HepG2 (cell line): Measurements from ENCODE around the gene ANG. TPM values are rescaled to one million over a fixed set of nuclear protein-coding genes. Genes with fewer than 3 reads are reported as not detected.

ENCODE experiments used
- LCORL ChIP-seq, 2 experiments: fragments of 450-650 bp in 1 of 2; sonication (generic) in 1 of 2; formaldehyde crosslinking in 1 of 2; IDR thresholded peaks; 2 replicates each; pipeline versions ENCODE4 v1.5.0 to v1.6.1; 2017 to 2020; ENCODE audit warnings: antibody characterized with exemption in 1 of 2, missing genetic modification reagents in 1 of 2
- NR2F2 ChIP-seq: IDR thresholded peaks from 2 replicates; pipeline ENCODE4 v1.6.1; 2012; ENCODE audit warnings: low read depth, inconsistent platforms, borderline replicate concordance
- RARA ChIP-seq: IDR thresholded peaks from 2 replicates; pipeline ENCODE4 v1.6.1; 2016; ENCODE audit warnings: missing genetic modification reagents, missing compliant biosample characterization
- RORA ChIP-seq: sonication (generic); formaldehyde crosslinking; IDR thresholded peaks from 2 replicates; pipeline ENCODE4 v1.5.0; 2020; ENCODE audit warnings: mild to moderate bottlenecking, missing genetic modification reagents, moderate library complexity
- SALL2 ChIP-seq: sonication (generic); formaldehyde crosslinking; IDR thresholded peaks from 2 replicates; pipeline ENCODE4 v1.8.1; 2023; ENCODE audit warnings: mild to moderate bottlenecking, missing genetic modification reagents, inconsistent platforms
- SKI ChIP-seq: fragments of 450-650 bp; IDR thresholded peaks from one replicate; pipeline ENCODE4 v1.6.1; 2018; ENCODE audit warnings: mild to moderate bottlenecking; ENCODE audit not compliant: partially characterized antibody
- SMAD9 ChIP-seq: sonication (generic); formaldehyde crosslinking; IDR thresholded peaks from 2 replicates; pipeline ENCODE4 v1.5.1; 2020; ENCODE audit warnings: mild to moderate bottlenecking, missing genetic modification reagents
- SRY ChIP-seq: sonication (generic); formaldehyde crosslinking; IDR thresholded peaks from 2 replicates; pipeline ENCODE4 v1.8.0; 2022; ENCODE audit warnings: mild to moderate bottlenecking, missing genetic modification reagents
- TGIF2 ChIP-seq: IDR thresholded peaks from 2 replicates; pipeline ENCODE4 v1.6.1; 2016; ENCODE audit warnings: control low read depth, missing compliant biosample characterization
- ZMYM3 ChIP-seq: sonication (generic); formaldehyde crosslinking; IDR thresholded peaks from 2 replicates; pipeline ENCODE4 v1.5.1; 2020; ENCODE audit warnings: mild to moderate bottlenecking, missing genetic modification reagents
- ZNF136 ChIP-seq: sonication (generic); formaldehyde crosslinking; IDR thresholded peaks from 2 replicates; pipeline ENCODE4 v1.8.1; 2022; ENCODE audit warnings: low read depth, mild to moderate bottlenecking, moderate library complexity, missing genetic modification reagents
- ZNF180 ChIP-seq: sonication (generic); formaldehyde crosslinking; IDR thresholded peaks from 2 replicates; pipeline ENCODE4 v1.4.0; 2020; ENCODE audit warnings: low read depth, missing genetic modification reagents, borderline replicate concordance
- ZNF205 ChIP-seq: IDR thresholded peaks from 2 replicates; pipeline ENCODE4 v1.6.1; 2018; ENCODE audit warnings: missing biosample characterization, missing genetic modification reagents
- ZSCAN20 ChIP-seq: sonication (generic); formaldehyde crosslinking; IDR thresholded peaks from 2 replicates; pipeline ENCODE4 v1.4.0; 2020; ENCODE audit warnings: missing genetic modification reagents, mild to moderate bottlenecking, borderline replicate concordance
- polyA plus RNA-seq, 8 experiments: library from polyadenylated mRNA; depleted of rRNA in 3 of 8; stranded (reverse) in 7 of 8; unstranded in 1 of 8; fragments of >200 nt; fragmentation: Illumina TruSeq in 4 of 8; extraction: Trizol in 4 of 8; gene quantifications; 2 replicates each; pipeline versions ENCODE4 v1.2.1 to v1.2.3, GENCODE V29; 2011 to 2016; ENCODE audit warnings: low read depth in 4 of 8, missing spikeins in 1 of 8, mixed read lengths in 1 of 8; ENCODE audit not compliant: insufficient read depth in 1 of 8
- total RNA-seq, 5 experiments: library from RNA; depleted of rRNA; stranded (reverse); fragments of >200 nt; fragmentation: Illumina TruSeq; extraction: Trizol; gene quantifications; 2 replicates each; pipeline ENCODE4 v1.2.3, GENCODE V29; 2016; ENCODE audit warnings: low read depth in 1 of 5
- TF ChIP-seq, protein P1 (sequence below): sonication (generic); formaldehyde crosslinking; IDR thresholded peaks from 2 replicates; pipeline ENCODE4 v1.4.0; 2020; ENCODE audit warnings: mild to moderate bottlenecking, missing genetic modification reagents, borderline replicate concordance
- TF ChIP-seq, protein P2 (sequence below): sonication (generic); formaldehyde crosslinking; IDR thresholded peaks from 2 replicates; pipeline ENCODE4 v1.5.0; 2020; ENCODE audit warnings: mild to moderate bottlenecking, missing genetic modification reagents, moderate library complexity
- TF ChIP-seq, protein P3 (sequence below): sonication (generic); formaldehyde crosslinking; IDR thresholded peaks from 2 replicates; pipeline ENCODE4 v1.5.0; 2020; ENCODE audit warnings: missing genetic modification reagents
- TF ChIP-seq, protein P4 (sequence below): sonication (generic); formaldehyde crosslinking; IDR thresholded peaks from 2 replicates; pipeline ENCODE4 v1.4.0; 2020; ENCODE audit warnings: low read depth, mild to moderate bottlenecking, missing genetic modification reagents
- TF ChIP-seq, protein P5 (sequence below): sonication (generic); formaldehyde crosslinking; IDR thresholded peaks from 2 replicates; pipeline ENCODE4 v1.5.0; 2020; ENCODE audit warnings: mild to moderate bottlenecking, missing genetic modification reagents
- TF ChIP-seq, protein P6 (sequence below): sonication (generic); IDR thresholded peaks from 2 replicates; pipeline ENCODE4 v1.6.1; 2016; ENCODE audit warnings: low read depth, borderline replicate concordance

Gene ANG
- total and polyA plus RNA-seq, 2 of the 13 experiments (the other 11 are each of a cell fraction or from before 2014, with no cell fraction given): 83.6 to 401 TPM

DNA sequence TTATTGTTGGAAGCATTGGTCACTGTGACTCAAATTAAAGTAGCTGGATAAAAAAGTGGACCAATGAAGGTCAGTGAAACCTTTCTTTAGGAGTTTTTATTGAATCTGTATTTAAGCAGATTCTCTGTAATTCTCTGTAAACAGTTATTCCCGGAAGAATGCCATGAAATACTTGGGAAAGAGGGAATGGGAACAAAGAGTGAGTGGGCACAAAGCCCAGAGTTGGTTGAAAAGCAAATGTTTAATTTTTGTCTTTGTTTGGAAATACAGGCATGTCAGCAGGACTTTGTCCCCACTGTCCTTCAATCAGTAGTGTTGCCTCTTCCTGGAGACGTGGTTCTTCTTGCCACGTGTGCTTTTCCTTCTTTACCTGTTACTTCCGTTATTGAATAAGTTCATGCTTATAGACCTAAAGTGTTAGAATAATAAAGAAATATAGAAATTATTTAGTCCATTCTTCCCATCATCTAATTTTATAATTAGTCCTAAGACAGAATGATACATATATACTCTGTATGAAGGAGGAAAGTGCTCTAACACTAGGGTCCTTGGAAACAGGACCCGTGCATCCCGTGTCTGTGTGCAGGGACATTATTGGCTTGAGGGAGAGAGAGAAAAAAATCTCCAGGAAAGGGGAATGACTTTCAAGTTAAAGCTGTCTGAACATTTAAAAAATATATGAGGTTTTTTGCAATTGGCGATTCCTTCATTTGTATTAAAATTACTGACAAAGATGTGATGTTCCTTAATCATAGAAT, 2.0 kb upstream of the ANG start (continued):
- peak; percentile 85 for TF ChIP-seq RARA (CRISPR knock-in tag)
- TF ChIP-seq, protein P1, sequence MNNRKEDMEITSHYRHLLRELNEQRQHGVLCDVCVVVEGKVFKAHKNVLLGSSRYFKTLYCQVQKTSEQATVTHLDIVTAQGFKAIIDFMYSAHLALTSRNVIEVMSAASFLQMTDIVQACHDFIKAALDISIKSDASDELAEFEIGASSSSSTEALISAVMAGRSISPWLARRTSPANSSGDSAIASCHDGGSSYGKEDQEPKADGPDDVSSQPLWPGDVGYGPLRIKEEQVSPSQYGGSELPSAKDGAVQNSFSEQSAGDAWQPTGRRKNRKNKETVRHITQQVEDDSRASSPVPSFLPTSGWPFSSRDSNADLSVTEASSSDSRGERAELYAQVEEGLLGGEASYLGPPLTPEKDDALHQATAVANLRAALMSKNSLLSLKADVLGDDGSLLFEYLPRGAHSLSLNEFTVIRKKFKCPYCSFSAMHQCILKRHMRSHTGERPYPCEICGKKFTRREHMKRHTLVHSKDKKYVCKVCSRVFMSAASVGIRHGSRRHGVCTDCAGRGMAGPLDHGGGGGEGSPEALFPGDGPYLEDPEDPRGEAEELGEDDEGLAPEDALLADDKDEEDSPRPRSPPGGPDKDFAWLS (CRISPR knock-in tag): no peak
- peak; percentile 69 for TF ChIP-seq SKI
- TF ChIP-seq ZSCAN20 (CRISPR knock-in tag): no peak
- no peak for TF ChIP-seq NR2F2
- TF ChIP-seq LCORL (IDR thresholded peaks at IDR 0.05): 0 out of 2 replicates have a peak, but pooled peaks have one; percentile 29
- TF ChIP-seq LCORL (CRISPR knock-in tag; IDR thresholded peaks at IDR 0.05): peak; percentile 73; the same call in 1 of the 2 replicates
- no peak for TF ChIP-seq ZNF180 (CRISPR knock-in tag)
- TF ChIP-seq ZNF205 (CRISPR knock-in tag): peak; percentile 62; the same call in 1 of the 2 replicates
- TF ChIP-seq, protein P2, sequence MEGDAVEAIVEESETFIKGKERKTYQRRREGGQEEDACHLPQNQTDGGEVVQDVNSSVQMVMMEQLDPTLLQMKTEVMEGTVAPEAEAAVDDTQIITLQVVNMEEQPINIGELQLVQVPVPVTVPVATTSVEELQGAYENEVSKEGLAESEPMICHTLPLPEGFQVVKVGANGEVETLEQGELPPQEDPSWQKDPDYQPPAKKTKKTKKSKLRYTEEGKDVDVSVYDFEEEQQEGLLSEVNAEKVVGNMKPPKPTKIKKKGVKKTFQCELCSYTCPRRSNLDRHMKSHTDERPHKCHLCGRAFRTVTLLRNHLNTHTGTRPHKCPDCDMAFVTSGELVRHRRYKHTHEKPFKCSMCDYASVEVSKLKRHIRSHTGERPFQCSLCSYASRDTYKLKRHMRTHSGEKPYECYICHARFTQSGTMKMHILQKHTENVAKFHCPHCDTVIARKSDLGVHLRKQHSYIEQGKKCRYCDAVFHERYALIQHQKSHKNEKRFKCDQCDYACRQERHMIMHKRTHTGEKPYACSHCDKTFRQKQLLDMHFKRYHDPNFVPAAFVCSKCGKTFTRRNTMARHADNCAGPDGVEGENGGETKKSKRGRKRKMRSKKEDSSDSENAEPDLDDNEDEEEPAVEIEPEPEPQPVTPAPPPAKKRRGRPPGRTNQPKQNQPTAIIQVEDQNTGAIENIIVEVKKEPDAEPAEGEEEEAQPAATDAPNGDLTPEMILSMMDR: no peak
- TF ChIP-seq TGIF2 (CRISPR knock-in tag): peak; percentile 32; the same call in 1 of the 2 replicates
- TF ChIP-seq, protein P3, sequence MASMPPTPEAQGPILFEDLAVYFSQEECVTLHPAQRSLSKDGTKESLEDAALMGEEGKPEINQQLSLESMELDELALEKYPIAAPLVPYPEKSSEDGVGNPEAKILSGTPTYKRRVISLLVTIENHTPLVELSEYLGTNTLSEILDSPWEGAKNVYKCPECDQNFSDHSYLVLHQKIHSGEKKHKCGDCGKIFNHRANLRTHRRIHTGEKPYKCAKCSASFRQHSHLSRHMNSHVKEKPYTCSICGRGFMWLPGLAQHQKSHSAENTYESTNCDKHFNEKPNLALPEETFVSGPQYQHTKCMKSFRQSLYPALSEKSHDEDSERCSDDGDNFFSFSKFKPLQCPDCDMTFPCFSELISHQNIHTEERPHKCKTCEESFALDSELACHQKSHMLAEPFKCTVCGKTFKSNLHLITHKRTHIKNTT: no peak
- TF ChIP-seq, protein P4, sequence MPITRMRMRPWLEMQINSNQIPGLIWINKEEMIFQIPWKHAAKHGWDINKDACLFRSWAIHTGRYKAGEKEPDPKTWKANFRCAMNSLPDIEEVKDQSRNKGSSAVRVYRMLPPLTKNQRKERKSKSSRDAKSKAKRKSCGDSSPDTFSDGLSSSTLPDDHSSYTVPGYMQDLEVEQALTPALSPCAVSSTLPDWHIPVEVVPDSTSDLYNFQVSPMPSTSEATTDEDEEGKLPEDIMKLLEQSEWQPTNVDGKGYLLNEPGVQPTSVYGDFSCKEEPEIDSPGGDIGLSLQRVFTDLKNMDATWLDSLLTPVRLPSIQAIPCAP (CRISPR knock-in tag): no peak
- 0 out of 2 replicates have a peak, but pooled peaks have one; percentile 55 for TF ChIP-seq SALL2 (CRISPR knock-in tag)
- TF ChIP-seq SRY (CRISPR knock-in tag): no peak; the same call in 1 of the 2 replicates
- no peak for TF ChIP-seq SMAD9 (CRISPR knock-in tag)
- TF ChIP-seq ZNF136 (CRISPR knock-in tag): no peak
- TF ChIP-seq, protein P5, sequence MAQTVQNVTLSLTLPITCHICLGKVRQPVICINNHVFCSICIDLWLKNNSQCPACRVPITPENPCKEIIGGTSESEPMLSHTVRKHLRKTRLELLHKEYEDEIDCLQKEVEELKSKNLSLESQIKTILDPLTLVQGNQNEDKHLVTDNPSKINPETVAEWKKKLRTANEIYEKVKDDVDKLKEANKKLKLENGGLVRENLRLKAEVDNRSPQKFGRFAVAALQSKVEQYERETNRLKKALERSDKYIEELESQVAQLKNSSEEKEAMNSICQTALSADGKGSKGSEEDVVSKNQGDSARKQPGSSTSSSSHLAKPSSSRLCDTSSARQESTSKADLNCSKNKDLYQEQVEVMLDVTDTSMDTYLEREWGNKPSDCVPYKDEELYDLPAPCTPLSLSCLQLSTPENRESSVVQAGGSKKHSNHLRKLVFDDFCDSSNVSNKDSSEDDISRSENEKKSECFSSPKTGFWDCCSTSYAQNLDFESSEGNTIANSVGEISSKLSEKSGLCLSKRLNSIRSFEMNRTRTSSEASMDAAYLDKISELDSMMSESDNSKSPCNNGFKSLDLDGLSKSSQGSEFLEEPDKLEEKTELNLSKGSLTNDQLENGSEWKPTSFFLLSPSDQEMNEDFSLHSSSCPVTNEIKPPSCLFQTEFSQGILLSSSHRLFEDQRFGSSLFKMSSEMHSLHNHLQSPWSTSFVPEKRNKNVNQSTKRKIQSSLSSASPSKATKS: no peak
- TF ChIP-seq, protein P6, sequence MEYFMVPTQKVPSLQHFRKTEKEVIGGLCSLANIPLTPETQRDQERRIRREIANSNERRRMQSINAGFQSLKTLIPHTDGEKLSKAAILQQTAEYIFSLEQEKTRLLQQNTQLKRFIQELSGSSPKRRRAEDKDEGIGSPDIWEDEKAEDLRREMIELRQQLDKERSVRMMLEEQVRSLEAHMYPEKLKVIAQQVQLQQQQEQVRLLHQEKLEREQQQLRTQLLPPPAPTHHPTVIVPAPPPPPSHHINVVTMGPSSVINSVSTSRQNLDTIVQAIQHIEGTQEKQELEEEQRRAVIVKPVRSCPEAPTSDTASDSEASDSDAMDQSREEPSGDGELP: peak; percentile 61; the same call in 1 of the 2 replicates
- TF ChIP-seq RORA (CRISPR knock-in tag): no peak
- no peak for TF ChIP-seq ZMYM3 (CRISPR knock-in tag)
